Subcutaneous abdominal adipose tissue (tissue), 5 donors: ENCODE results near the gene DLG1.
"Not testable (repeated sequence)": the region's sequence is repeated elsewhere in the genome, so short reads cannot be mapped to it uniquely, and the experiment has no call there.

Experiments
- H3K27ac ChIP-seq: one replicate; pipeline ENCODE4 v1.7.0; 2013; ENCODE audit warnings: low read depth, mild to moderate bottlenecking, inconsistent platforms, low read length, moderate library complexity
- H3K27me3 ChIP-seq, 5 donors: one replicate each; pipeline ENCODE4 v1.7.0; 2013; ENCODE audit warnings: low read length in 5 of 5, inconsistent platforms in 1 of 5; ENCODE audit not compliant: control insufficient read depth in 5 of 5, insufficient read depth in 4 of 5
- H3K36me3 ChIP-seq, 5 donors: one replicate each; pipeline ENCODE4 v1.7.0; 2013; ENCODE audit warnings: low read length in 5 of 5; ENCODE audit not compliant: control insufficient read depth in 5 of 5, insufficient read depth in 5 of 5
- H3K4me1 ChIP-seq, 5 donors: one replicate each; pipeline ENCODE4 v1.7.0; 2013; ENCODE audit warnings: low read length in 5 of 5, mild to moderate bottlenecking in 3 of 5, moderate library complexity in 1 of 5; ENCODE audit not compliant: control insufficient read depth in 5 of 5, insufficient read depth in 5 of 5
- H3K4me3 ChIP-seq, 5 donors: one replicate each; pipeline ENCODE4 v1.7.0; 2013; ENCODE audit warnings: low read length in 5 of 5, low read depth in 1 of 5
- H3K9ac ChIP-seq, 5 donors: one replicate each; pipeline ENCODE4 v1.7.0; 2013; ENCODE audit warnings: low read length in 5 of 5, mild to moderate bottlenecking in 4 of 5, moderate library complexity in 3 of 5
- H3K9me3 ChIP-seq, 5 donors: one replicate each; pipeline ENCODE4 v1.7.0; 2013; ENCODE audit warnings: low read length in 5 of 5; ENCODE audit not compliant: control insufficient read depth in 5 of 5
- donor health status: healthy.
- donor health status: healthy.
- donor health status: healthy.
- donor health status: healthy.
- donor health status: healthy.

DLG1 gene

DNA sequence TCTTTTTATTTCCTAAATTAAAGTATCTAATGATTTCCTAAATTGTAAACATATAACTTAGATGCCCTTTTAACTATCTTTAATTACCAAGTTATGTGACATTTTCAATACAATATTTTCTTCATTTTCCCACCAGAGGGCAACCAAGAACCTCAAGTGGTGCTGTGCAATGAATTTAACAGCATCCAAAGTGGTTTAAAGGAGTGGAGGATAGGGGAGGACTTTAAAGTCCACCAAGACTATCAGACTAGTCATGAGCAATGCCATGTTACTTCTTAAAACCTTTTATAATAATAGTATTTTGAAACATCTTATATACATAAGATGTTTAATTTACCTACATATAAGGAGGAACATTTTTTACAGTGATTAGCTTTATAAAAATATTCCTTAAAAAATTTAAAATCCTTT, 74.4 kb downstream of the DLG1 start:
- H3K4me1 ChIP-seq = peaks cover 4 to 57% (median 27%) of the 10 kb centered on the region in 5 donors

DNA sequence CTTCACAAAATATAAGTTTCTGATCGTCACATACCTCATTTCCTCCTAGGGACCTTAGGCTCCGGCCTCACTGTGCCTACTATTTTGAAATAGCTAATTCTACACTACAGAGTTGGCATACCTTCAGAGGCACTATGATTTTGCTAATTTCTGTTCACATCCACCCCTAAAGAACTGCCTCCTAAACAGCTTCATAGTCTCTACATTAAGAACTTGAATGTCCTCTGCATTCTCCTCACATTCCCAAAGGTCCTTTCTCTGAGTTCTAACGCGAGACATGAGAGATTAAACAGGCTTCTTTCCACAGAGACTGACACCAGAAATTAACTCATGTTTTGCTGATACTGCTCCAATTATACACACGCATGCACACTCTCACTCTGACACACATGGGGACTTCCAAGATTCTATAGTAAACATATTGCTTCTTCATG, 75.5 kb downstream of the DLG1 start:
- Histone ChIP-seq H3K9me3 (no peaks in the 10 kb centered on the region), H3K4me1 (peaks cover 3 to 47% (median 24%) of the 10 kb centered on the region in 5 donors), H3K27ac (peak overlapping the region; percentile 73), H3K27me3 (no peaks in the 10 kb centered on the region), H3K36me3 (no peaks in the 10 kb centered on the region), H3K4me3 (peak overlapping the region in 2 of 5 donors; percentile 10 to 25), H3K9ac (peak overlapping the region in 2 of 5 donors; percentile 28 to 70)

More for the DNA sequence above, 74.4 kb downstream of the DLG1 start:
- no peaks in the 10 kb centered on the region for H3K27me3 ChIP-seq
- no peak overlapping the region for H3K27ac ChIP-seq
- H3K4me3 ChIP-seq = no peak overlapping the region
- H3K36me3 ChIP-seq = no peaks in the 10 kb centered on the region
- no peak overlapping the region for H3K9ac ChIP-seq
- no peaks in the 10 kb centered on the region for H3K9me3 ChIP-seq

DNA sequence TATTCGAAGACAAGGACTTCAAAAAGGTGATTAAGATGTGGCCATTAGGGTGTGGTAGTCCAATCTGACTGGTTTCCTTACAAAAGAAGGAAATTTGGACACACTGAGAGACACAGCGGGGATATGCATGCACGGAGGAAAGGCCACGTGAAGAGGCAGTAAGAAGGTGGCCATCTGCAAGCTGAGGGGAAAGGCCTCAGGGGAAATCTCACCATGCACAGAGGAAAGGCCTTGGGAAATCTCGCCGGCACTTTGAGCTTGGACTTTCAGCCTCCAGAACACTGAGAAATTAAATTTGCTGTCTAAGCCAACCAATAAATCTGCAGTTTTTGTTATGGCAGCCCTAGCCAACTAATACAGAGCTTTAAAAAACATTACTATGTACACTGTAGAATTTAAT, 78.8 kb downstream of the DLG1 start:
- H3K9me3 ChIP-seq = no peaks in the 10 kb centered on the region
- H3K4me3 ChIP-seq = no peak overlapping the region
- H3K9ac ChIP-seq = no peak overlapping the region
- no peaks in the 10 kb centered on the region for H3K27me3 ChIP-seq
- H3K4me1 ChIP-seq = peaks cover 3 to 48% (median 29%) of the 10 kb centered on the region in 5 donors
- H3K27ac ChIP-seq = no peak overlapping the region
- no peaks in the 10 kb centered on the region for H3K36me3 ChIP-seq

DNA sequence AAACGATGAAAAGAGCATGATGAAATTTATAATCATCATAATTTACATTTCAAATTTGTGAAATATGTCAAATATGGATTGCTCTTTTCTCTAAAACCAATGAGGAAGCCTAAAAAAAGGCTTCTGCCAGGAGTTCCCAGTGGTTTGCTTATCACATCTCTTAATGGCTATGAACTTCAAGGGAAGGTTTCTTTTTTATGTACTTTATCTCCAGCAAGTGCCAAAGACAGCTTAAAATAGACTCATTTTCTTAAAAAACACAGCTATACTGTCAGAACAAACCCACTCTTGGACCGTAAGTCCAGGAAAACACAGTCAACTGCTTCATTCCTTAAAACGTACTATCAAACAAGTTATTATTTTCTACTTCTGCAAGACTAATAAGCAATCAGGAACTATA, 80.2 kb downstream of the DLG1 start:
- Histone ChIP-seq H3K9ac (no peak overlapping the region), H3K36me3 (no peaks in the 10 kb centered on the region), H3K4me1 (peaks cover 3 to 46% (median 29%) of the 10 kb centered on the region in 5 donors), H3K27me3 (no peaks in the 10 kb centered on the region), H3K9me3 (no peaks in the 10 kb centered on the region), H3K4me3 (no peak overlapping the region), H3K27ac (no peak overlapping the region)

DNA sequence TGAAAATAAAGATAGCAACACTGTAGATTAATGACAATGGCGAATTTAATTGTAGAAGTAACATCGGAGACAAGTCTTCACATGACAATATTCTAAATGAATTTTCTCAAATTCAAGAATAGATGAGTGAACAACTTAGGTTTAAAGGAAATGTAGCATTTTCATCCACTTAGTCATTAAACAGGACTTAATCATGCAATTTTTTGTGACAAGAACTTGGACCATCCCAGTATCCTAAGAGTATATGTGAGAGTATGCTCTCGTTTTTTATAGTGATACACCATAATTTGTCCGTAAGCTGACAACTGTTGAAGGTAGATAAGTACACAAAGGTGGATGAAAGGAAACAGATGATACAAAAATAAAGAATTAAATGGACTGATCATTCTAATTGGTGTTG, 81.5 kb downstream of the DLG1 start:
- Histone ChIP-seq H3K9me3 (no peaks in the 10 kb centered on the region), H3K9ac (peak overlapping the region in 3 of 5 donors; percentile 39 to 54 (median 50)), H3K36me3 (no peaks in the 10 kb centered on the region), H3K4me3 (no peak overlapping the region), H3K27ac (peak overlapping the region; percentile 80), H3K27me3 (no peaks in the 10 kb centered on the region), H3K4me1 (peaks cover 0 to 34% (median 16%) of the 10 kb centered on the region in 5 donors)

DNA sequence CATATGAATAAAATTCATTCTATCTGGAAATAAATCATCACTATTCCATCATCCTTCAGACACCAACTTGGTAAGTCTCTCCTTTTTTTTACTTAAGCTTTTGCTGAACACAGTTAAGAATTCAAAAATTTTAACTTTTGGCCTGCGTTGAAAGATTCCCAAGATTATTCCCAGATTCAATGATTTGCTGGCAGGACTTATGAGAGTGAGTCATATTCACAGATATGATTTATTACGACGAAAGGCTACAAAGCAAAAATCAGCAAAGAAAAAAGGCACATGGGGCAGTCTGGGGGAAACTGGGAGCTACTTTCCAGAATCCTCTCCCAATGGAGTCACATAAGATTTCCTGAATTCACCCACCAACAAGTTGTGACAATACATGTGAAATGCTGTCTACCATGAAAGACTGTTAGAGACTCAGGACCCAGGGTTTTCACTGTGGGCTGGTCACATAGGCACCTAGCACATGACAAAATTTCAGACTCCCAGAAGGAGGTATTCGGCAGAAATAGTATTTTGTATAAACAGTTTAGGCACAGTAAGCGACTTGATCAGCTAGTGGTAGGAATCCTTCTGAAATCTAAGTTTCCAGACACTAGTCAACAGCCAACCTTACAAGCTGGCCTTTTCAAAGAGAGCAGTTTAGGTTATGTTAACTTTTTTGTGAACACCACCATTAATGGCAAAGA, 82.1 kb downstream of the DLG1 start:
- Histone ChIP-seq H3K9ac (peak overlapping the region in 3 of 5 donors; percentile 39 to 54 (median 50)), H3K36me3 (no peaks in the 10 kb centered on the region), H3K9me3 (no peaks in the 10 kb centered on the region), H3K27ac (peak overlapping the region; percentile 80), H3K27me3 (no peaks in the 10 kb centered on the region), H3K4me1 (peaks cover 0 to 28% (median 14%) of the 10 kb centered on the region in 5 donors), H3K4me3 (no peak overlapping the region)

DNA sequence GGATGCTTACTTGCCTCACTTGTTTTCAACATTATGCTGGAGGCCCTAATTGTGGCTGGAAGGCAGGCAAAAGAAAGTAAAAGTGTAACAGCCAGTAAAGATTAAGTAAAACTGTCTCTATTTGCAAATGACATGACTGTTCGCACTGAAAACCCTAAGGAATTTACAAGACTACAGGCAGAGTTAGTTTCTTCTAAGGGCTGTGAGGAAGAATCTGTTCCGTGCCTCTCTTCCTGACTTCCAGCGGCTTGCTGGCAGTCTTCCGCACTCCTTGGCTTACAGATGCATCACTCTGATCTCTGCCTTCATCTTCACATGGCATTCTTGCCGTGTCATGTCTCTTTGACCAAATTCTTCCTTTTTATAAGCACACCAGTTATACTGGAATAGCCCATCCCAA, 86.1 kb downstream of the DLG1 start:
- Histone ChIP-seq H3K36me3 (no peaks in the 10 kb centered on the region), H3K4me1 (peaks cover 0 to 19% (median 8%) of the 10 kb centered on the region in 5 donors), H3K9ac (no peak overlapping the region), H3K4me3 (no peak overlapping the region), H3K27me3 (no peaks in the 10 kb centered on the region), H3K9me3 (no peaks in the 10 kb centered on the region), H3K27ac (no peak overlapping the region)

DNA sequence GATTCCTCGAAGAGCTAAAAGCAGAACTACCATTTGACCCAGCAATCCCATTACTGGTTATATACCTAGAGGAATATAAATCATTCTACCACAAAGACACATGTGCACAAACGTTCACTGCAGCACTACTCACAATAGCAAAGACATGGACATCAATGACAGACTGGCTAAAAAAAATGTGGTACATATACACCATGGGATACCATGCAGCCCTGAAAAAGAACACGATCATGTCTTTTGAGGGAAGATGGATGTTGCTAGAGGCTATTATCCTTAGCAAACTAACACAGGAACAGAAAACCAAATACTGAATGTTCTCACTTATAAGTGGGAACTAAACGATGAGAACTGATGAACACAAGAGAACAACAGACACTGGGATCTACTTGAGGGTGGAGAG, 86.7 kb downstream of the DLG1 start:
- H3K4me3 ChIP-seq, H3K27me3 ChIP-seq, H3K9me3 ChIP-seq, H3K27ac ChIP-seq, H3K9ac ChIP-seq, H3K36me3 ChIP-seq: not testable (repeated sequence)
- peaks cover 0 to 13% (median 5%) of the 10 kb centered on the region in 5 donors for H3K4me1 ChIP-seq

DNA sequence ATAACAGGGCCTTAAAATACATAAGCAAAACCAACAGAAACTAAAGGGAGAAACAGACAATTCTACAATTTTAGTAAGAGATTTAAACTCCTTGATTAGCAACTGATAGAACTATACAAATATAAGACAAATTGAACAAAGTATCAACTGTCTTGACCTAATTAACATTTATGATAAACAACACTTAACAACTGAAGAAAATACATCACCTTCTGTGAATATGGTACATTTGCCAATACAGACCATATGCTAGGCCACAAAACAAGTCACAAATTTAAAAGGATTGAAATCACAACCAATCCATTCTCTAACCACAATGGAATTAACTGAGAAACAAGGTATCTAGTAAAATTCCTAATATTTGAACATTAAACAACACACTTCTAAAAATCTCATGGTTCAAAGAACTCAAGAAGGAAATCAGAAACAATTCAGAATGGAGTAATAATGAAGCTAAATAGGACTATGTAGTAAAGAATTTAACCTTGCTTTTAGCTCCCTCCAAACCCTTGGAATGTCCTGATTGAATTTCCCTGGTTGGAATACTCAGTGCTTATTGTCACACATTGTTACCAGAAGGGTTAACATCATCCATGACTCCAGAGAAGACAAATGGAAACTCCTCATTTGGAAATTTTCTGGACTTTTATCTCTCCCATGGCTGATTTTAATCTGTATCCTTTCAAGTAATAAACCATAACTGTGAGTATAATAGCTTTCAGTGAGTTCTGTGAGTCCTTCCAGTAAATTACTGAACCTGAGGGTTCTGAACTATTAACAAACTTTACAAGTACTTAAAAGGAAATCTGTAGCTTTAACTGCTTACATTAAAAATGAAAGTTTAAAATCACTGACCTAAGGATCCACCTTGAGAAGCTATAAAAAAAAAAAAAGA, 88.8 kb downstream of the DLG1 start:
- H3K9me3 ChIP-seq = no peaks in the 10 kb centered on the region

DNA sequence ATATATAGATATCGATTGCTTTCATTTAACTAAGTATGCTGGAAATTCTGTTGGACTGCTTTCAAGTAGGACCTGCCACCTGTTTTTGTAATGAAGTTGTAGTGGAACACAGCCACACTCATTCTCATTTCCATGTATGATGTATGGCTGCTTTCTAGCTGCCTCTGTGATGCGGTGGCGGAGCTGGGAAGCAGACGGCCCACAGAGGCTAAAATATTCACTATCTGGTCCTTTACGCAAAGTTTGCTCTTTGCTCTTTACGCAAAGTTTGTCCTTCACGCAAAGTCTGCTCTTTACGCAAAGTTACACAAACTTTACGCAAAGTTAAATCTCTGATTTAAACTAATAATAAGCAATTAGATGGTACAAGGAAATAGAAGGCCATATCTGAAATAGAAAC, 91.5 kb downstream of the DLG1 start:
- no peaks in the 10 kb centered on the region for H3K36me3 ChIP-seq
- no peak overlapping the region for H3K9ac ChIP-seq
- no peaks in the 10 kb centered on the region for H3K27me3 ChIP-seq
- no peak overlapping the region for H3K27ac ChIP-seq
- H3K4me3 ChIP-seq = no peak overlapping the region
- H3K4me1 ChIP-seq = peaks cover 0 to 14% (median 7%) of the 10 kb centered on the region in 5 donors
- H3K9me3 ChIP-seq = no peaks in the 10 kb centered on the region

More for the DNA sequence above, 88.8 kb downstream of the DLG1 start:
- H3K9ac ChIP-seq = no peak overlapping the region
- H3K4me1 ChIP-seq = peaks cover 0 to 5% (median 3%) of the 10 kb centered on the region in 5 donors
- H3K27me3 ChIP-seq = no peaks in the 10 kb centered on the region
- H3K4me3 ChIP-seq = no peak overlapping the region
- H3K27ac ChIP-seq = no peak overlapping the region
- no peaks in the 10 kb centered on the region for H3K36me3 ChIP-seq
